H1 (cell line): Measurements from ENCODE around the gene TMPRSS15. TPM values are rescaled to one million over a fixed set of nuclear protein-coding genes. Genes with fewer than 3 reads are reported as not detected.

Experiments
- CBX5 ChIP-seq: fragments of 300-800, 300-1000 bp; sonication (generic); IDR thresholded peaks from 2 replicates; pipeline ENCODE4 v1.7.1; 2016; ENCODE audit warnings: antibody characterized with exemption, low read length, low read depth
- RAD21 ChIP-seq, 2 experiments: IDR thresholded peaks in 1 of 2; conservative IDR thresholded peaks in 1 of 2; 2 replicates each; pipeline ENCODE4 v1.6.1; 2011; ENCODE audit warnings: low read depth in 2 of 2, low read length in 2 of 2, improper control_type of control experiment in 1 of 2, inconsistent platforms in 1 of 2, mild to moderate bottlenecking in 1 of 2, moderate library complexity in 1 of 2
- polyA plus RNA-seq, 7 experiments: library from polyadenylated mRNA; depleted of rRNA in 3 of 7; stranded (reverse) in 5 of 7; unstranded in 2 of 7; fragments of >200 nt in 5 of 7; fragments of 200-250 nt in 2 of 7; gene quantifications; 1 replicate in 5 of 7; 2 replicates in 1 of 7; 4 replicates in 1 of 7; pipeline versions ENCODE4 v1.2.1 to v1.2.3, GENCODE V29; 2011 to 2013; ENCODE audit warnings: missing spikeins in 2 of 7, mixed read lengths in 2 of 7
- total RNA-seq: library from RNA; stranded (reverse); fragmentation: NEBNext Ultra II Directional; extraction: Animal tissue kit (Norgen Biotek cat#: 25700); gene quantifications from 2 replicates; pipeline ENCODE4 v1.2.1, GENCODE V29; 2021

TMPRSS15 gene
- total and polyA plus RNA-seq, 2 of the 8 experiments (the other 6 are each of a cell fraction or from before 2014, with no cell fraction given), result not detected

DNA sequence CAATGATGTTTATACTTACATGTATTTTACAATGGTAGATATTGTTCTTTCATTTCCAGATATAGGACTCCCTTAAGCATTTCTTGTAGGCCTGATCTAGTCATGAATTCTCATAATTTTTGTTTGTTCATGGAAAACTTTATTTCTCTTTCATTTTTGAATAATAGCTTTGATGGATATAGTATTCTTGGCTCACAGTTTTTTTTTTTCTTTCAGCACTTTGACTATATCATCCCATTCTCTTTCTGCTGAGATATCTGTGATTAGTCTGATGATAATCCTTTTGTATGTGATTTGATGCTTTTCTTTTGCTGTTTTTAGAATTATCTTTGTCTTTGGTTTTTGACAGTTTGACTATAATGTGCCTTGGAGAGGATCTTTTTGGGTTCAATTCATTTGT, 183.1 kb downstream of the TMPRSS15 start (continued):
- no peak for TF ChIP-seq RAD21 (IDR thresholded peaks at IDR 0.05 in 1 of 2, conservative IDR thresholded peaks at IDR 0.05 in 1 of 2; ENCODE audit: low read depth in 2 of 2, low read length in 2 of 2)
- no peak for TF ChIP-seq CBX5

Other genes starting within 250 kb of the TMPRSS15 start
- gene CHODL, start 159.0 kb downstream of the TMPRSS15 start, total RNA-seq, result 0.73 and 0.82 TPM in 2 replicates
- gene CHODL, start 159.0 kb downstream of the TMPRSS15 start, polyA plus RNA-seq (2011; rRNA removed), result 0.16 and 0.39 TPM in 2 replicates